ENCODE data around the gene CDK5RAP3.
"Not testable (repeated sequence)": the region's sequence is repeated elsewhere in the genome, so short reads cannot be mapped to it uniquely, and the experiment has no call there.

Gene CDK5RAP3

DNA sequence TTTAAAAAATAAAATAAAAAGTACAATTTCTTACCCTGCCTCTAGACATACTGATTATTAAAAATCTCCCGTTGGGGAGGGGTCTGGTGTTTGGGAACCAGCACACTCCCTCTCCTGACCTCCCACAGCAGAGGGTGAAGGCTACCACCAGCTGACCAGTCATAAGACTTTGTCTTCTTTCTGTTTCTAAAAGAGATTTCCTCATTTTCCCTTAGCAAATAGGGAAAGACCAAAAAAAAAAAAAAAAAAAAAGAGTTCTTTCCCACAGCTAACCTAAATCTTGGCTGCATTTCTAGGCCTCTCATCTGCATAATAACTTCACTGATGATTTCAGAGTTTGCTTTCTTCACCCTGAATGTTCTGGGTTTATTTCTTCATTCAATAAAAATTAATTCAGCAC is 30.3 kb downstream of the CDK5RAP3 start:
- DNase-seq (ENCODE audit: low read depth), result no peak

DNA sequence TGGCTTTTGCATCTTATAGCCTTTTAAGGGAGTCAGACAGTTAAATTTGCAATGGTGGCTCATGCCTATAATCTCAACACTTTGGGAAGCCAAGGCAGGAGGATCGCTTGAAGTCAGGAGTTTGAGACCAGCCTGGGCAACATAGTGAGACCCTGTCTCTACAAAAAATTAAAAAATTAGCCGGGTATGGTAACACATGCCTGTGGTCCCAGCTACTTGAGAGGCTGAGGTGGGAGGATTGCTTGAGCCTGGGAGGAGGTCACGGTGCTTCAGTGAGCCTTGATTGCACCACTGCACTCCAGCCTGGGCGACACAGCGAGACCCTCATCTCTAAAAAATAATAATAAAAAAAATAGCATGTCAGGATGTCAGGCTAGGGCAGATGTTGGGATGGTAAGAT is 30.7 kb downstream of the CDK5RAP3 start:
- not testable (repeated sequence) for DNase-seq (ENCODE audit: low read depth)

DNA sequence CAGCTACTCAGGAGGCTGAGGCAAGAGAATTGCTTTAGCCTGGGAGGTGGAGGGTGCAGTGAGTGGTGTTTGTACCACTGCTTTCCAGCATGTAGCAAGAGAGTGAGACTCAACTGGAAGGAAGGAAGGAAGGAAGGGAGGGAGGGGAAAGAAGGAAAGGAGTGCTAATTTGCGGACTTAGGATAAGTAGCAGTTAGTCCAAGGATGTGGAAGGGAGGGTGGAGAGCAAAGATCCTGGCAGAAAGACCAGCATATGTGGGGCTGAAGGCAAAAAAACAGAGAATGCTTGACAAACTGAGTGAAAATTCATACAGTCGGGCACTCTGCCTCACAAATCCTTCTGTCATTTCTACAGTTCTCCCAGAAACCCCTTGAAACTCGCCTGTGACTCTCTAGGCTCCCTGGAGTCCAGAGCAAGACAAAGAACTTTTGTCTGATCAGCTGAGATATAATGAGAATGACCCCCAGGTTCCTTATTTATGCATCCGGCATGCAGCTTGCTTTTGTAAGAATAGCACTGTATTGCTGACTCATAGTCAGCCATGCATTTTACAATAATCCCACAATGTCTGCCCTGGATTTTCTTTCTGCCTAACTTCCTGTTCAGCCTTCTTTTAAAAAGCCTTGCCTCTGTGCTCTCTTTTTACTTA is 31.5 kb downstream of the CDK5RAP3 start:
- no peak for DNase-seq (ENCODE audit: low read depth)

DNA sequence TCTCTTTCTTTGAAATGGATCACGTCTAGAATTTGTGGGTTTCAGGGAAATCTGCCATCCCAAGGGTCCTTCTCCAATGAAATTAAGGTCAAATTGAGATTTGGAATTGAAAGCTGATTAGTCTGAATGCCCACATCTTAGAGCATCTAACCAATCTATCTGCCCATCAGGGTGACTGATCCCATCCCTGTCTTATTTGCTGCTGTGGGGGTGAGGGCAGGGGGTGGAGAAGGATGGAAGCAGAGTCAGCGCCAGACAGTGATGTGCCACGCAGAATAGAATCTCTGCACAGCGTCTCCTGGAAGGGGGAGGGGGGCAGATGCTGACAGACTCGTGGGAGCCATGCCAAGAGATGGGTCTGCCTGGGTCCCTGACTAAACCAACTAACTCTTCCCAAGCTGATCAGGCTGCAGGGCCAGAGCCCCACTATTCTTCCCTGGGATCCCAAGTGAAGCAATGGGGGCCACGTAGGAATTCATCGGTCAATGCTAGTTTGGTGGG is 32.1 kb downstream of the CDK5RAP3 start:
- DNase-seq (ENCODE audit: low read depth), result no peak

DNA sequence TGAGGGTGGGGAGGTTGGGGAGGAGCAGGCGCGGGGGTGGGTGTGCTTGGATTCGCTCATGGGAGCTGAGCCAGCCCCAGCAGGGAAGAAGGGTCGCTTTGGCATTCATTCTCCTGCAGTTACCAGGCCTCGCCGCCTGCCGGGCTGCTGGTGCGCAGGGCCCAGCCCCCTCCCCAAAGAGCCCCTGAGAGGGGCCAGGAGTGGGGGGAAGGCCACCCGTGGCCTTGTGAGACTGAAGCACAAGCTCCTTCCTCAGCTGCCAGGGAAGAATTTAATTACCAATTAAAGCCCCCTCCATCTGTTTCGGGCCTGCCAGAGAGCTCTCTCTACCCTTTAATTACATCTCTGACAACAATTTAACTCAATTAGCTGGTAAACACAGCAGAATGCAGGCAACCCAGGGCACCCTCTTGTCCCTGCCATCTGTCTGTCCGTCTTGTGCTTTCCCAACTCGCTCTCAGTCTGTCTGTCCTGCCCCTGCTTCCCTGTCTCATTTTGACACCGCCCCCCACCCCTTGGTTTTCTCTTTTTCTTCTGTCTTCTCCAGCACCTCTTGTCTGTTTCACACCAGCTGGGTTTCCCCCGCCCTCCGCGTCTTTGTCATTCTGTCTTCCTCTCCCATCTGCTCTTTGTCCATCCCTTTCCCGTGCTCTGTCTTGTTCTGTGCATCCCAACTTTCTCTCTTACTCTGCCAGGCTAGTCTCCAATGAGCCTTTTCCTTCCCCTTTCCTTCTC is 32.7 kb downstream of the CDK5RAP3 start:
- DNase-seq (ENCODE audit: low read depth), result no peak

DNA sequence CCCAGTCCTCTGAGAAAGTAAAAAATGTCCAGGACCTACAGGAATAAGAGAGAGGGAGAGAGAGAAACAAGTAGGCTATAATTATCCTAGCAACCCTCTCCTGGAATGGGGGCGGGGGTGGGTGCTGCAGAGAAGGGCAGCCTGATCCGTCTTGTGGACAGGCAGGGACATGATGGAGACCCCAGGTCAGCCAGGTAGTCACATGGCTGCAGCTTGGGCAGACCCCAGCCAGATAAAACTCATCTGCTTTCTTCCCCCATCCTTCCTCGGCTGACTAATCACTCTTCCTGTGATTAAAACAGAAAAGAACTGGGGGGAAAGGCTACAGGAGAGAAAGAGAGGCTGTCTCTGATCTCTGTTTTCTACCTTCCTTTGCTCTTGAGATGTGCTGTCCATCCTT is 34.1 kb downstream of the CDK5RAP3 start:
- DNase-seq (ENCODE audit: low read depth), result no peak

DNA sequence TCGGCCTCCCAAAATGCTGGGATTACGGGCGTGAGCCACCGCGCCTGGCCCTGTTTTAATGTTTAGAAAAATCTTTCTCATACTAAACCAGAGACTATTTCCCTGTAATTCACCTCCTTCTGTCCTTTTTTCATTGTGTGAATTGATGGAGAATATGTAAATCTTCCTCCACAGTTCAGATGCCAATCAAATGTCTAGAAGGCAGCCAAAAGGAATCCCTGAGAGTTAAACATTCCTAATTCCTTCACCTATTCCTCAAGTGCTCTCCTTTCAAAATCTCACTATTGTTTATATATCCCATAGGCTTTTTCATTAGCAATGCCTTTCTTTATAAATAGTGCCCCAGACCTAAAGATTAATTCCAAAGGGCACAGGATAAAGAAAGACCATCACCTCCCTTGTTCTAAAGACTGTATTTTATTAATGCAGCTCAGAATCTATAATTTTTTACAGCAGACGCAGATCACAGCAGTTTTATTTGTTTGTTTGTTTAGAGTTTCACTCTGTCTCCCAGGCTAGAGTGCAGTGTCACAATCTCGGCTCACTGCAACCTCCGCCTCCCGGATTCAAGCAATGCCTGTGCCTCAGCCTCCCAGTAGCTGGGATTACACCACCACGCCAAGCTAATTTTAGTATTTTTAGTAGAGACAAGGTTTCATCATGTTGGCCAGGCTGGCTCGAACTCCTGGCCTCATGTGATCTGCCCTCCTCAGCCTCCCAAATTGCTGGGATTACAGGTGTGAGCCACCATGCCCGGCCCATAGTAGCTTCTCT is 36.2 kb downstream of the CDK5RAP3 start:
- DNase-seq (ENCODE audit: low read depth), result no peak

DNA sequence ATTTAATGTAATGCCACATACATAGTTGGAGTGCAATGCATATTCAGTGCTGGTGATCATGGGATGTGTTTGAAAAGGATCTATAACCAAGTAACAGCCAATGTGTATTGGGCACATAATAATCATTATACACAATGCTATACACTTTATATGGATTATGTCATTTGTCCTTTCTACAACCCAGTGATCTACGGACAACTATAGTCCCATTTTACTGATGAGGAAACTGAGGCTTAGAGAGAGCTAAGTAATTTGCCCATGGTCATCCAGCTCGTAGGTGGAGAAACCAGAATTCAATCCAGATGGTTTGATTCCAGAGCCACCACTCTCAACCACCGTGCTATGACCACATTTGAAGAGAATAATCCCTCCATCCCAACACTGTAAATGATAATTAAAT is 39.3 kb downstream of the CDK5RAP3 start:
- DNase-seq (ENCODE audit: low read depth), result no peak

DNA sequence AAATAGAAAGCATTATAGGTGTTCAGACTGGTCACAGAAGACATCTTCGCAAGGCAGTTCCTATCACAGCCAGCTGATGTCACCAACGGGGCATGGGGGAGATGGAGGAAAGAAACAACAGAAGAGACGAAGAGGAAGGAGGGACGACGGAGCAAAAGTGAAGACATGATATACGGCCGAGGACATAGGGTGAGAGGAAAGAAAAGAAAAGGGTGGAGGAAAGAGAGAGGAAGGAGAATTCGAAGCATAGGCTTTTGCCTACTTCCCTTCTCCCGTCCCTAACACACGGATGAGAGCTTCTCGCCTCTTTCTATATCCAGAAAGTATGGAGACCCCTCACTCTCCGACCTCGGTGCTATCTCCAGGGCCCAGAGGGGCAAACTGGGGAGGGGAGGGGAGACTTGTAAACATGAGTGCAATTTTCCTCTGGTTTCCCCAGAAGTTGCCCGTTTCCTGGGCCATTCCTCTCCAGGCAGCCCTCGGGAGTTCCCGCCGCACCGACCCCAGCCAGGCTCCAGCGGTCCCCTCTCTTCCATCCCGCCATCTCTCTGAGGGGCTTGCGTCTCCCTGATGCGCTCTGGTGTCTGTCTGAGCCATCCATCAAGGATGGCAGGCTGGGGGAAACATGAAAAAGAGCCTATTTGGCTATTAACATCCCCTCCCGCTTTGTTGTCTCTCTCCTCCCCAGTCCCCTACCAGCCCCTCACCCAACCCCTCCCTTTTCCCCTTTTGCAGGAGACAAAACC is 40.7 kb downstream of the CDK5RAP3 start:
- no peak for DNase-seq (ENCODE audit: low read depth)

DNA sequence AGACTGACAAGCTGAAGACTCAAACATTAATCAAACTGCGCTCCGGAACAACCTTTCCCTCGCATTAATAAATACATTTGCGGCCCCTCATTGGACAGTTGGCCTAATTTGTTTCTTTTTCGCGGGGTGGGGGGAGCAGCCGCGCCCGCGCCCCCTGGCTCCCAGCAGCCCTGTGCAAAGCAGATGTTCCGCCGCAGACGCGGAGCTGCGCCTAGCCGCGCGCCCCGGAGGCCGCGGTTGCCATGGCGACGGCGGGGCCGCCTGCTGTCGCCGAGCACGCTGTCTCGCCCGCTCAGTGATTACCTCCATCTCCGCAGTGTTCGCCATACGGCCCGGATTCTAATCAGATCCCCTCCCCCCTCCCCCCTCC is 41.2 kb downstream of the CDK5RAP3 start:
- no peak for DNase-seq (ENCODE audit: low read depth)

DNA sequence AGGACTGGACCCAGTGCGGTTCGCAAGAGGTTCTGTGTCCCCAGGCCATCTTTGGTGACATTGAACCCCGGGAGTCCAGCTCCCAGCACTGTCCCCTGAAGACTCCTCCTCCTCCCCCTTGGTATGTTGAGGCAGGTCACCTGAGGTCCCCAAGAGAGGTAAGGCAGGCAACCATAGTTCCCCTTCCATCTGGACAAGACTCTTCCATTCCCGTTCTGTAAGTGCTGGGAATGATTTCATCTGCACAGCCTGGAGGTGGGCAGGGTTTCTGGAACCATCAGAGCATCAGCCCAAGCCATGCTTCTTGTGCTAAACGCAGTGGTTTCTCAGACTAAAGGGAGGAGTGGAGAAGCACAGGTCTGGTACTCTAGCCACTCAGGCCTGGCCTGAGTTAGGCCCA is 41.7 kb downstream of the CDK5RAP3 start:
- no peak for DNase-seq (ENCODE audit: low read depth)

DNA sequence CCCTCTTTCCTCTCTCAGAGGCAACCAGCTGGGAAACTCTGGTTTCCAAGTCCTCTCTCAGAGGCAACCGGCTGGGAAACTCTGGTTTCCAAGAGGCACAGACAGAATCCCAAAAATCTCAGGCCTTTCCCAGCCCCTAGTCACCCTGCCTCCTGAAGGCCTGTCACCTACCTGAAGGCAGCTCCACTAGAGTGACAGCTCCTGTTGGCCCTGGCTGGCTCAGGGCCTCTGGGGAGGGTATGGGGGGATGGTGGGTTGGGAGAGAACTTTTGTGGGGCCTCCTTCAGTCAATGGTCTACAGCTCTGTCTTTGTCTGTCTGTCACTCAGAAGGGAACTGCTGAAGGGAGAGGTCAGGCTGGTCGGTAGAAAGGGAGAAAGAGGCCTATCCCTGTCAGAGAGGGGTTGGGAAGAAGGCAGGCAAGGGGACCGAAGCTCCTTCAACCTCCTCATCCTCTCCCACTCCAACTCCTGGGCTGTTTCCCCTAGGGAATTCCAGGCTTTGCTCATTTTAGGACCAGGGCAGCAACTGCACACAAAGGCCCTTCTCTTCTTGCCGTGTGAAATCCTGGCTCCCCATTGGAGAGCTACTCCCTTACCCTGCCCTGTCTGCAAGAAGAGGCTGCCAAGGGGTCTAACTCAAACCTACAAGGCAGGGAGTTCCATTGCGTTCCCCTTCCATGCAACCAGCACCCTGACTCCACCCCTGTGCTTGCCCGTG is 43.1 kb downstream of the CDK5RAP3 start:
- DNase-seq (ENCODE audit: low read depth), result no peak

DNA sequence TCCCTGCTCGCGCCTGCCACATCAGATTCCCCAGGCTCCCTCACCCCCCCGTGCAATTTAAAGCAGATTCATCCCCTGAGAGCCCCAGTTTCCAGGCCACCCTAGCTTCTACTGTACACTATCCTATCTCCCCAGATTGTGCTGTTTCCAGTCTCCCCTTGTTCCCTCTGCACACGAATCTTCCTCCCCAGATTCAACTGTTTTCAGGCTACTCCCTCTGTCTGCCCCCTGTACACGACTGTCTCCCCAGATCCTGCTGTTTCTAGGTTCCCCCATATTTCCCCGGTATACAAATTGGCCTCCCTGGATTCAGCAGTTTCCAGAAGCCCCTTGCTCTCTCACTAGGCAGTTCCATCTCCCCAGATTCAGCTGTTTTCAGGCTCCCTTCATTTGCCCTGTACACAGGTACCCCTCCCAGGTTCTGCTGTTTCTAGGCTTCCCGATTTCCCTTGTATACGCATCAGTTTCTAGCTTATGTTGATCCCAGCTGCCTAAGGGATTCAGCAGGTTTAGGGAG is 43.7 kb downstream of the CDK5RAP3 start:
- DNase-seq (ENCODE audit: low read depth), result no peak

DNA sequence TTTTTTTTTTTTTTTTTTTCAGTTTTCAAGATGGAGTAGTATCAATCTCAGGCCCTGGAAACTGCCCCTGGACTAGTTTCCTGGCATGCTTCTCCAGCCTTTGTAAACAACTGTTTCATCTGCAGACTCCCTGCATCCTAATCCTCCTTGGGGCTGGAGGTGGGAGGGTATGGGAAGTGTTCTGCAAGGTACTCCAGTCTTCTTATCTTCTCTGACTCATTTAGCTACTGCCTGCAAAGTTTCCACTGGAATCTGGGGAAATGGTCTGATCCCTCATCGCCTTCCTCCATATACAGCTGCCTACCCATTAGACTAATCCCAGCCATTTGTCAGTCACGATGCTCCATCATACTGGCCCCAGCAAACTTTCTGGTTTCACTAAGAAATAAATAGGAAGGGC is 45.2 kb downstream of the CDK5RAP3 start:
- DNase-seq (ENCODE audit: low read depth), result no peak

DNA sequence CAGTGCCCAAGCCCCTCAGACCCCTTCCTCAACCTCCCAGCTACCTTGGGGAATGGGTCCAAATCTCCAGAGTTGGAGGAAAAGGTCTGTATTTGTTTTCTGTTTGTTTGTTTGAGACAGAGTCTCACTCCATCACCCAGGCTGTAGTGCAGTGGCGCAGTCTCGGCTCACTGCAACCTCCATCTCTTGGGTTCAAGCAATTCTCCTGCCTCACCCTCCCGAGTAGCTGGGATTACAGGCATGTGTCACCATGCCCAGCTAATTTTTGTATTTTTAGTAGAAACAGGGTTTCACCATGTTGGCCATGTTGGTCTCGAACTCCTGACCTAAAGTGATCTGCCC is 46.9 kb downstream of the CDK5RAP3 start:
- not testable (repeated sequence) for DNase-seq (ENCODE audit: low read depth)

DNA sequence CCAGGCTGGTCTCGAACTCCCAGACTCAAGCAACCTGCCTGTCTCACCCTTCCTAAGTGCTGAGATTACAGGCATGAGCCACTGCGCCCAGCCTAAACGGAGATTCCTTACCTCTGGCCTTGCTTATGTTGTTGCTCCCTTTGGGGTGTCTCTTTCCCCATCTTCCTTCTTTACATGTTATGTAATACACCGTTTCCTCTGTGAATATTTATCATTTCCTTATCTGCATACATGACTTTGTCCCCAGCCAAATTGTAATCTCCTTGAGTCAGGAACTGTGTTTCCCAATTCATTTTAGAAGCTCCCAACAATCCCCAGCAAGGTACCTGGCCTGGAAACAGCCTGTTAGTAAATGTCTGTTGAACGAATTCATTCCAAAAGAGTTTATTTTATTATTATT is 51.0 kb downstream of the CDK5RAP3 start:
- no peak for DNase-seq (ENCODE audit: low read depth)

DNA sequence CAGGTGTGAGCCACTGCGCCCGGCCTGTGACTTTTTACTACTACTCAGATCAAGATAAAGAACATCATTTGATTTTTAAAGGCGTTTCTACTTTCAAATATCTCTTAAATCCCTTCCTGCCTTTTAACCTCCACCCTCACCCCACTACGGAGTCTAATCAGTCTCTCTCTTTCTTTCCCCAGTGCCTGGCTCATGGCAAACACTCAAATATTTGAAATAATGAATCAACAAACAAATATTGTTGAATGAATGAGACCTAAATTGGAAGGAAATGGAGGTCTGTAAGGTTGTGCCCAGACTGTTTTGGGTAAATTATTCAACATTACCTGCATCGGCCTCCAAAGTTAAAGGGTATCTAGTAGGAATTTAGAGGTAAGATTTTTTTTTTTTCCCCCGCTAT is 52.0 kb downstream of the CDK5RAP3 start:
- DNase-seq (ENCODE audit: low read depth), result no peak

DNA sequence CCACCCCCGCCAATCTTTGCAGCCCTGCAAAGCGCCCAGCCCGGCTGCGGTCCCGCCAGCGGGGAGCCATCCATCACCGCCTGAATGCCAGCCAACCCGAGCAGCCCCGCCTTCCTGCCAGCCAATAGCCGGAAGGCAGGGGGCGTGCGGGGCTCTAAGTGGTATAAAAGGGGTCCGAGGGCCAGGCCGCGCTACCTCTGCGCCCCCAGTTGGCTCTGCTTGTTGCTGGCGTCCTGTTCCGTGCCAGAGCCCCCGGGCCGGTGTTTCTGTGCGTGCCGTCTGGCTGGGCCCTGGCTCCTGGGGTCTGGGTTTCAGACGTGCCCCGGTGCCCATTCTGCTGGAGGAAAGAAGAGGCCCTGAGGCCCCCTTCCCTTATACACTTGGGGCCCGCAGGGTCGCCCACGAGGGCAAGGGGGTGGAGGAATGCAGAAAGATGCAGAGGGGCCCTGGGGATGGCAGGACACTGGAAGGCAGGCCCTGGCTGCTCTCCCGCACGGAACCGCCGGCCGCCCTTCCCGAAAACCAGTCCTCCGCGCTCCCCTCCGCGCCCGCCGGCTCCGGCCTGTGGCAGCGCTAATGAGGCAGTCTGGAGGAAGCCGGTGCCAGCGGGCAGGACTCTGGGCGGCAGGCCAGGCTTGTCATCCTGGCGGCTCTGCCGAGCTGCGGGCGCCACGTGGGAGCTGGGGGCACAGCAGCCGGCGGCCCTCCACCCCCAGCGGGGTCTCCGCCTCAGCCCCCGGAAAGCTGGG is 52.7 kb downstream of the CDK5RAP3 start:
- no peak for DNase-seq (ENCODE audit: low read depth)

DNA sequence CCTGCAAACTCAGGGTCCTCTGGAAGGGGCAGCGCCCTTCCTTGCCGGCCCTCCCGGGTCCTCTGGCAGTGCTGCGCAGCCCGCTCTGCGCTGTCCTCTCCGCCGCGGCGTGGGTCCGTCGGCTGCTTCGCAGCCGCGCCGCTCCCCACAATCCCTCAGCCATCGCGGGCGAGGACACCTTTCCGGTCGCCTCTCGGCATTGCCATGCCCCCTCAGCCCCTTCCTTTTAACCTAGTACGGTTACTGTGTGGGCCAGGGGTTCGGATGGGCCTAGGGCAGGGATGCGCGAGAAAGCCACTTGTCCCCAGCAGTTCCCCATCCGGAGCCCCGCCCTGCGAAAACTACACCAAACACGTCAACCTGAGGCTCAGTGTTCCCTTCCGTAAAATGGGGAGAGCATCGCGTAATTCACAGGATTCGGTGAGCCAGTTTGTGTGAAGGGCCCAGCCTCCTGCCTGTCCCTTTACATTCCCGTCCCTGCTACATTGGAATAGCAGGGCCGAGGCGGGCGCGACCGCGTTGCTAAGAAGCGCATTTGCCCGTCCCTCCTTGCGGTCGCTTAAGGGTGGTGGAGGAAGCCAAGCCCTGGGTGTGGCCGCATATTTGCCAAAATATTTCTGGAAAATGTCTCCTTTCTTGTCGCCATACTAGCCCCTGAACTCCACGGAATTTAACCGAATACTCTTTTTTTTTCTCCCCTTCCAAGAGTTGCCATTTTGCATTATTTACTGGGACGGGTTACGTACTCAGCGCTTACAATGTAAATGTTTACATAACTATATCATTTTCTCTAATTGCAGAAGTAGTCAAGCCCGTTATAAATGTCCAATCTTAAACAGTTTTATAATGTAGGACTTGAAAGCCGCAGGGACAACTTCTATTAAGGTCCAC is 53.5 kb downstream of the CDK5RAP3 start:
- no peak for DNase-seq (ENCODE audit: low read depth)
